ENCODE results near the gene VWA5B1.
"Not testable (repeated sequence)": the region's sequence is repeated elsewhere in the genome, so short reads cannot be mapped to it uniquely, and the experiment has no call there.

Gene VWA5B1

DNA sequence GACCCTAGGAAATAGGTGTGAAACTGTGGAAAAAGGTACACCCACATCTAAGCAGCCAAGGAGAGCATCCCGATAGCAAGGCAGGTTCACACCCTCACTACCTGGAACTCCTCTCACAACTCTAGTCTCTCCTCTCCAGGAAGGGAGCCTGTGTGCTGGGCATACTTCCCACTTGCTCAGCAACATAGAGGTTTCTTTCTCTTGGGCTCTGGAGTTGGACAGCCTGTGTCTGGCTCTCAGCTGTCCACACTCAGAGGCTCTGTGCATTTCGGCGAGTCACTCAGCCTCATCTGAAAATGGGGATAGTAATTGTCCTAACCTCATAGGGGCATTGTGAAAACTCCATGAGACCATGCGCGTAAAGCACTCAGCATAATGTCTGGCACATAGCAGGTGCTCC lies 29.6 kb upstream of the VWA5B1 start:
- FAIRE-seq (no peak), DNase-seq (ENCODE audit: insufficient read length, low spot score) (no peak)
- TF ChIP-seq PAX5 (IDR thresholded peaks at IDR 0.05; ENCODE audit: insufficient read depth, low read length, severe bottlenecking) (no peak), SPI1 (IDR thresholded peaks at IDR 0.05; ENCODE audit: low read depth, low read length) (no peak), POU2F2 (IDR thresholded peaks at IDR 0.05; ENCODE audit: low read depth, low read length) (no peak), POLR2AphosphoS5 (IDR thresholded peaks at IDR 0.05; ENCODE audit: low read depth, low read length) (no peak), POLR2A (IDR thresholded peaks at IDR 0.05; ENCODE audit: low read depth, low read length) (no peak), TAF1 (IDR thresholded peaks at IDR 0.05; ENCODE audit: low read depth, low read length) (no peak)

DNA sequence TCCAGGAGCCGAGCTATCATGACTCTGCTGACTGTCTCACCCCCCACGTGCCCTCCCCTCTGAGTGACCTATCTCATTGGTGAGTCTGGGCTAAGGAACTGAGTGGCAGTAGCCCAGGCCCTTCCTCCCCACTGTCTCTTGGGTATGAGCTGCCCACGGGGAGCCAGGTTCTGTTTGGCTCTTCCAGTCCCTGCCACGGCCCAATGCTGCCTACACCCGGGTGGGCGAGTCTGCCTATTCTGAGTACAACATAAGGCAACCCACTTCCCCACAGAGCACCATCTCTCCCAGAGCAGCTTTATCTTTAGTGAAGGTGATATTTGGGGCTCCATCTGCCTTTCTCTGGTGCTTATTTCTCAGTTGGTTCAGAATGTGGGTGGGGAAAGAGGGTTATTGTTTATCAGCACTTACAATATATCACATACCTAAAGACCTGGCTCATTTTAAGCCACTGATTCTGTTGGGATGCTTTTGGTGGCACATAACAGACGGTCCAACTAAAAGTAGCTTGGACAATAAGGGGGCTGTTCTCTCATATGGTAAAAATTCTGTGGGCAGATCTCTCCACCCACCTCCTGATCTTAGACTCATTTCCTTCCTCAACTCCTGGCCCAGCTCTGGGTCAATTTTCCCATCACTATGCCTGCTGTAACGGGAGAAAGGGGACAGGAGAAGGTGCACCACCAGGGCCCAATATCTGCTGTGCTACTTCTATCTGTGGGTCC lies 27.7 kb upstream of the VWA5B1 start:
- TF ChIP-seq POLR2A (IDR thresholded peaks at IDR 0.05; ENCODE audit: low read depth, low read length), result no peak
- no peak for TF ChIP-seq TAF1 (IDR thresholded peaks at IDR 0.05; ENCODE audit: low read depth, low read length)
- no peak for TF ChIP-seq PAX5 (IDR thresholded peaks at IDR 0.05; ENCODE audit: insufficient read depth, low read length, severe bottlenecking)
- TF ChIP-seq POU2F2 (IDR thresholded peaks at IDR 0.05; ENCODE audit: low read depth, low read length), result no peak
- no peak for TF ChIP-seq POLR2AphosphoS5 (IDR thresholded peaks at IDR 0.05; ENCODE audit: low read depth, low read length)
- TF ChIP-seq SPI1 (IDR thresholded peaks at IDR 0.05; ENCODE audit: low read depth, low read length), result no peak
- FAIRE-seq (no peak), DNase-seq (ENCODE audit: insufficient read length, low spot score) (no peak)

DNA sequence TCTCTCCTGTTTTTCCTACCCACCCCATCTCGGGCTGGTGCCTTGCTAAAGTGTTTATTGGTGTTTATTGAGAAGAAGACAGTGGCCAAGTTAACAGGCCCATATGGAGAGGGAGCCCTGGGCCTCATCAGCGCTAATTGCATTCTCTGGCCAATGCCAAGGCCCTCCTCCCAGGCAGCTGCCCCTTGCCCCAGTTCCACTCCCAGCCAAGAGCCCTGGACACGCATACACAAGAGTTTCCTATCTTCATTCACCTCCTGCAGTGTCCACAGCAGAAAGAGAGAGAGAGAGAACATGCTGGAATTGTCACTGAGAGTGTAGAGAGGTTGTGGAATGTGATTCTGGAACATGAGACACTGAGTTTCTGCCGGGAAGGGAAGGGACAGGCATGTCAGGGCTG lies 25.4 kb upstream of the VWA5B1 start:
- no peak for TF ChIP-seq TAF1 (IDR thresholded peaks at IDR 0.05; ENCODE audit: low read depth, low read length)
- TF ChIP-seq SPI1 (IDR thresholded peaks at IDR 0.05; ENCODE audit: low read depth, low read length), result no peak
- no peak for TF ChIP-seq POLR2AphosphoS5 (IDR thresholded peaks at IDR 0.05; ENCODE audit: low read depth, low read length)
- TF ChIP-seq POLR2A (IDR thresholded peaks at IDR 0.05; ENCODE audit: low read depth, low read length), result no peak
- no peak for TF ChIP-seq POU2F2 (IDR thresholded peaks at IDR 0.05; ENCODE audit: low read depth, low read length)
- no peak for TF ChIP-seq PAX5 (IDR thresholded peaks at IDR 0.05; ENCODE audit: insufficient read depth, low read length, severe bottlenecking)
- DNase-seq (ENCODE audit: insufficient read length, low spot score), result no peak
- no peak for FAIRE-seq

DNA sequence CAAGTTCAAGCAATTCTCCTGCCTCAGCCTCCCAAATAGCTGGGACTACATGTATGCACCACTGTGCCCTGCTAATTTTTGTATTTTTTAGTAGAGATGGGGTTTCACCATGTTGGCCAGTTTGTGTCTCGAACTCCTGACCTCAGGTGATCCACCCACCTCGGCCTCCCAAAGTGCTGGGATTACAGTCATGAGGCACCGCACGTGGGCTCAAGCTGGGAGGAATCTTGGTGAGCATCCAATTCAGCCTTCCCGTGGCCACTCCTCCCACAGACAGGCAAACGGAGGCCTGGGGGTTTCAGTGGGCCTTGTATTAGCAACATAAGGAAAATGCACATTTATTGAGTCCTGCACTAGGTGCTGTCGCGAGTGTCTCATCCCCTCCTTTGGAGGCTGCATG lies 24.5 kb upstream of the VWA5B1 start:
- DNase-seq (ENCODE audit: insufficient read length, low spot score) (no peak), FAIRE-seq (no peak)
- no peak for TF ChIP-seq SPI1 (IDR thresholded peaks at IDR 0.05; ENCODE audit: low read depth, low read length)
- no peak for TF ChIP-seq PAX5 (IDR thresholded peaks at IDR 0.05; ENCODE audit: insufficient read depth, low read length, severe bottlenecking)
- no peak for TF ChIP-seq POLR2AphosphoS5 (IDR thresholded peaks at IDR 0.05; ENCODE audit: low read depth, low read length)
- TF ChIP-seq POLR2A (IDR thresholded peaks at IDR 0.05; ENCODE audit: low read depth, low read length), result no peak
- no peak for TF ChIP-seq TAF1 (IDR thresholded peaks at IDR 0.05; ENCODE audit: low read depth, low read length)
- TF ChIP-seq POU2F2 (IDR thresholded peaks at IDR 0.05; ENCODE audit: low read depth, low read length), result no peak

DNA sequence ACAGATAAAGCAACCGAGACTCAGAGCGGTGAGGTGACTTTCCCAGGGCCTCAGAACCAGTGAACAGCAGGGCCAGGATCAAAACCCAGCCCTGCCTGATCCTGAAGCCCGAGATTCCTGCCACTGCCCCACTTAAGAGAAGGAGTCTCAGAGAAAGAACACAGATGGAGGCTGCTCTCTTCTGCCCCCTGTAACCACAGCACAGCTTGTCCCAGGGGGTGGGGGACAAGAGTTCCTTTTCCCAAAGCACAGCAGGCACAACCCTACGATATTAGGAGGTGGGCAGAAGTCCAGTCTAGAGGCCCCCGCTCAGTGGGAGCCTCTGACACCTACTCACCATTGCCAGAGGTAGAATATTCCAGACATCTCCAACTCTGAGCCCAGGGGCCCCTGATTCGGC lies 24.0 kb upstream of the VWA5B1 start:
- TF ChIP-seq POLR2AphosphoS5 (IDR thresholded peaks at IDR 0.05; ENCODE audit: low read depth, low read length) (no peak), SPI1 (IDR thresholded peaks at IDR 0.05; ENCODE audit: low read depth, low read length) (no peak), PAX5 (IDR thresholded peaks at IDR 0.05; ENCODE audit: insufficient read depth, low read length, severe bottlenecking) (no peak), TAF1 (IDR thresholded peaks at IDR 0.05; ENCODE audit: low read depth, low read length) (no peak), POLR2A (IDR thresholded peaks at IDR 0.05; ENCODE audit: low read depth, low read length) (no peak)
- no peak for FAIRE-seq
- no peak for DNase-seq (ENCODE audit: insufficient read length, low spot score)

GRCh38 chr1:20271498-20272400 lies 18.9 kb upstream of the VWA5B1 start:
- no peak for TF ChIP-seq POU2F2 (IDR thresholded peaks at IDR 0.05; ENCODE audit: low read depth, low read length)
- TF ChIP-seq SPI1 (IDR thresholded peaks at IDR 0.05; ENCODE audit: low read depth, low read length), result no peak
- no peak for TF ChIP-seq TAF1 (IDR thresholded peaks at IDR 0.05; ENCODE audit: low read depth, low read length)
- TF ChIP-seq POLR2AphosphoS5 (IDR thresholded peaks at IDR 0.05; ENCODE audit: low read depth, low read length), result no peak
- TF ChIP-seq POLR2A (IDR thresholded peaks at IDR 0.05; ENCODE audit: low read depth, low read length), result no peak
- TF ChIP-seq PAX5 (IDR thresholded peaks at IDR 0.05; ENCODE audit: insufficient read depth, low read length, severe bottlenecking), result no peak
- FAIRE-seq, result no peak
- DNase-seq (ENCODE audit: insufficient read length, low spot score), result no peak

DNA sequence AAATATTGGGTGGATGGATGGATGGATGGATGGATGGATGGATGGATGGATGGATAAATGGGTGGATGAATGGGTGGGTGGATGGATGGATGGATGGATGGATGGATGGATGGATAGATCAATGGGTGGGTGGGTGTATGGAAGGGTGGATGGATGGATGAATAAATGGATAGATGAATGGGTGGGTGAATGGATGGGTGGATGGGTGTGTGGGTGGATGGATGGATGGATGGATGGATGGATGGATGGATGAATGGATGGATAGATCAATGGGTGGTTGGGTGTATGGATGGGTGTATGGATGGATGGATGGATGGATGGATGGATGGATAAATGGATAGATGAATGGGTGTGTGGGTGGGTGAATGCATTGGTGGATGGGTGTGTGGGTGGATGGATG lies 17.0 kb upstream of the VWA5B1 start:
- DNase-seq (ENCODE audit: insufficient read length, low spot score); FAIRE-seq: not testable (repeated sequence)

DNA sequence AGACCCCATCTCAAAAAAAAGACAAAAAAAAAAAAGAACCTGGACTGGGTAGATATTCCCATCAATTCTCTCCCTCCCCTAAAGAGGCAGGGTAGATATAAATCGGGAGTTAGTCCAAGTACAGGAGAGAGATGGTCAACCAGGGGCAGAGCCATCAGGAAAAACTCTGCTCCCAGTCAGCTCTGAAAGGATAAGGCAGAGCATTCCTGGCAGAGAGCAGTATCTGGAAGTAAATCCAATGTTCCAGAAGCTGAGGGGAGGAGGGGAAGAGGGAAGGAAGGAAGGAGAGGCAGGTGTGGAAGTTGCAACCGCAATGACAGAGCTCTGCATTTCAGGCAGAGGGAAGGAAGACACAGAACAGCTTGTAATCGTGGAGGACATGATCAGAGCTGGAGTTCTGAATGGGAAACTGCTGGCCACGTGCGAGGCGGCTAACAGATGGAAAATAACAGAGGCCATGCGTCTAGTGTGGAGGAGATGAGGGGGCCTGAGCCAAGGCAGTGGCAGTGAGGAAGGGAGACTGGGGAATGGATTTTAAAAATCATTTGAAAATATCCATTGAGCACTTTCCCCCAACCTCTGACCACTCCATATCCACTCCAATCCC lies 15.3 kb upstream of the VWA5B1 start:
- no peak for FAIRE-seq

GRCh38 chr1:20276485-20277159 lies 14.1 kb upstream of the VWA5B1 start:
- DNase-seq (ENCODE audit: insufficient read length, low spot score) (no peak), FAIRE-seq (no peak)
- TF ChIP-seq SPI1 (IDR thresholded peaks at IDR 0.05; ENCODE audit: low read depth, low read length), result no peak
- TF ChIP-seq PAX5 (IDR thresholded peaks at IDR 0.05; ENCODE audit: insufficient read depth, low read length, severe bottlenecking), result no peak
- TF ChIP-seq POLR2A (IDR thresholded peaks at IDR 0.05; ENCODE audit: low read depth, low read length), result no peak
- TF ChIP-seq POLR2AphosphoS5 (IDR thresholded peaks at IDR 0.05; ENCODE audit: low read depth, low read length), result no peak

More for the DNA sequence above, 15.3 kb upstream of the VWA5B1 start:
- TF ChIP-seq POLR2AphosphoS5 (IDR thresholded peaks at IDR 0.05; ENCODE audit: low read depth, low read length), result no peak
- TF ChIP-seq POLR2A (IDR thresholded peaks at IDR 0.05; ENCODE audit: low read depth, low read length), result no peak
- TF ChIP-seq POU2F2 (IDR thresholded peaks at IDR 0.05; ENCODE audit: low read depth, low read length), result no peak
- no peak for TF ChIP-seq PAX5 (IDR thresholded peaks at IDR 0.05; ENCODE audit: insufficient read depth, low read length, severe bottlenecking)
- TF ChIP-seq SPI1 (IDR thresholded peaks at IDR 0.05; ENCODE audit: low read depth, low read length), result no peak
- no peak for DNase-seq (ENCODE audit: insufficient read length, low spot score)
